Naive B cell (primary cell): ENCODE measurements around the gene FAF1. TPM values are rescaled to one million over a fixed set of nuclear protein-coding genes. Genes with fewer than 3 reads are reported as not detected.

ENCODE experiments used
- polyA plus RNA-seq, 6 donors: library from polyadenylated mRNA; unstranded; fragments of 300-500 nt; fragmentation: Illumina TruSeq; gene quantifications; one replicate each; pipeline ENCODE4 v1.2.3, GENCODE V29; 2021; ENCODE audit warnings: low read depth in 6 of 6

Gene FAF1
- polyA plus RNA-seq, 6 donors from 2014 or later: 36.4 to 66.5 (median 43.2) TPM

Other genes starting within 250 kb of the FAF1 start
- gene CDKN2C, start 10.0 kb upstream of the FAF1 start, polyA plus RNA-seq: 1 to 10 TPM in 3 of 6 donors, under 1 TPM in 2, not detected in 1; 0.57 to 1.1 (median 1.1) TPM
- not detected for gene C1orf185, start 142.0 kb upstream of the FAF1 start, polyA plus RNA-seq